IMR-90 (cell line): ENCODE data around the gene TNNI3K.

Experiments
- CHD1 ChIP-seq: IDR thresholded peaks from 2 replicates; pipeline ENCODE4 v1.6.1; 2012; ENCODE audit warnings: low read depth, low read length, improper control_type of control experiment
- CTCF ChIP-seq: conservative IDR thresholded peaks from 2 replicates; pipeline ENCODE4 v1.5.1; 2012; ENCODE audit warnings: mild to moderate bottlenecking, low read depth, low read length, improper control_type of control experiment
- FOS ChIP-seq: fragments of 150-350 bp; IDR thresholded peaks from 2 replicates; pipeline ENCODE4 v1.6.1; 2016; ENCODE audit warnings: low read depth, low read length
- MAFK ChIP-seq: IDR thresholded peaks from 2 replicates; pipeline ENCODE4 v1.6.1; 2012; ENCODE audit warnings: low read depth, low read length, improper control_type of control experiment
- MAZ ChIP-seq: IDR thresholded peaks from 2 replicates; pipeline ENCODE4 v1.6.1; 2012; ENCODE audit warnings: low read depth, mild to moderate bottlenecking, low read length, improper control_type of control experiment, moderate library complexity, borderline replicate concordance
- NFE2L2 ChIP-seq: fragments of 150-350 bp; IDR thresholded peaks from 2 replicates; pipeline ENCODE4 v1.6.1; 2016; ENCODE audit warnings: low read depth, mild to moderate bottlenecking, low read length
- POLR2A ChIP-seq: IDR thresholded peaks from 2 replicates; pipeline ENCODE4 v1.6.1; 2012; ENCODE audit warnings: mild to moderate bottlenecking, low read depth, low read length
- RAD21 ChIP-seq: IDR thresholded peaks from 2 replicates; pipeline ENCODE4 v1.6.1; 2012; ENCODE audit warnings: low read length, improper control_type of control experiment
- RCOR1 ChIP-seq: IDR thresholded peaks from 2 replicates; pipeline ENCODE4 v1.6.1; 2012; ENCODE audit warnings: mild to moderate bottlenecking, low read length, improper control_type of control experiment; ENCODE audit not compliant: insufficient replicate concordance
- SMC3 ChIP-seq: fragments of 150-350 bp; IDR thresholded peaks from 2 replicates; pipeline ENCODE4 v1.6.1; 2016; ENCODE audit warnings: low read depth, mild to moderate bottlenecking, antibody characterized with exemption, low read length, moderate library complexity
- USF2 ChIP-seq: fragments of 150-350 bp; IDR thresholded peaks from 2 replicates; pipeline ENCODE4 v1.6.1; 2017; ENCODE audit warnings: mild to moderate bottlenecking, antibody characterized with exemption, low read length, low read depth
- TF ChIP-seq, protein P1 (sequence below): fragments of 150-350 bp; IDR thresholded peaks from 2 replicates; pipeline ENCODE4 v1.6.1; 2016; ENCODE audit warnings: low read depth, mild to moderate bottlenecking, low read length, moderate library complexity, borderline replicate concordance

- no peak for TF ChIP-seq CTCF
- no peak for TF ChIP-seq FOS
- no peak for TF ChIP-seq POLR2A
- TF ChIP-seq RCOR1, result no peak
- TF ChIP-seq CHD1, result no peak
- no peak for TF ChIP-seq SMC3
- TF ChIP-seq USF2, result no peak
- TF ChIP-seq, protein P1, sequence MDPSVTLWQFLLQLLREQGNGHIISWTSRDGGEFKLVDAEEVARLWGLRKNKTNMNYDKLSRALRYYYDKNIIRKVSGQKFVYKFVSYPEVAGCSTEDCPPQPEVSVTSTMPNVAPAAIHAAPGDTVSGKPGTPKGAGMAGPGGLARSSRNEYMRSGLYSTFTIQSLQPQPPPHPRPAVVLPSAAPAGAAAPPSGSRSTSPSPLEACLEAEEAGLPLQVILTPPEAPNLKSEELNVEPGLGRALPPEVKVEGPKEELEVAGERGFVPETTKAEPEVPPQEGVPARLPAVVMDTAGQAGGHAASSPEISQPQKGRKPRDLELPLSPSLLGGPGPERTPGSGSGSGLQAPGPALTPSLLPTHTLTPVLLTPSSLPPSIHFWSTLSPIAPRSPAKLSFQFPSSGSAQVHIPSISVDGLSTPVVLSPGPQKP, result no peak
- no peak for TF ChIP-seq RAD21
- TF ChIP-seq MAZ, result no peak
- TF ChIP-seq MAFK, result no peak
- no peak for TF ChIP-seq NFE2L2
Observed at GRCh38 chr1:74357150-74357549, 122.0 kb downstream of the TNNI3K start.
